Fibroblast of skin of left quadriceps (primary cell): ENCODE results near the gene NOL3.
A peak's percentile ranks its signal among the peaks of the same experiment; 100 is the strongest.

Source experiments
- DNase-seq, 2 experiments: peaks; one replicate each; pipeline ENCODE4 v3.0.0-alpha.2; 2013; ENCODE audit warnings: low read depth in 2 of 2

NOL3 gene

DNA sequence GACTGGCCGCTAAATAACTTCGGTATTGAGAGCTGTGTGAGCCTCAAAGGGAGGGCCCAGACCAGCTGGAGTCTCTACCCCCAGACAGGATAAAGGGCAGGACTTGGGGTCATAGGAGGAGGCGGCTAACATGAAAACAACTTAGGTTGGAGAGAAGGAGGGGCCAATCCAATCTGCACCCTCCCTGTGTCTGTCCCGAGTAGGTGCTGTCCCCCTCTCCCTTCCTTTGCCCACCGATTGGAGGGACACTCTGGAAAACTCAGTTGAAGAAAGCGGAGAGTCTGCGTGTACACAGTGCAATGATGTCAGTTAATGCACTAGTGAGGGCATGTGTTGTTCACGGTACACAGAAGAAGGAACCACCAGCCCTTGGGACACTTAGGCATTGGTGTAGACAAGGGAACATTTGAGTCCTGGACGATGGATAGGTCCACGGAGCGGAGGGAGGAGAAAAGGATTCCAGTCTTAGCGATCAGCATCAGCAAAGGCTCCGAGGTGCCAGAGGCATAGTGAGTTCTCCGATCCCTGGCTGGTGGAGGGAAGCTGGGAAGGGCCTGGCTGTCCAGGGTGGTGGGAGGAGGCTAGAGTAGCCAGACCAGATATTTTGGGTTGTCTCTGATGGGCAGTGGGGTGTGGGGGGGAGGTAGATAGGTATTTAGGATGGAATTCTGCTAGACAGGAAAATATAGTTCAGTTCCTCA, 761 bp downstream of the NOL3 start:
- no peak for DNase-seq

DNA sequence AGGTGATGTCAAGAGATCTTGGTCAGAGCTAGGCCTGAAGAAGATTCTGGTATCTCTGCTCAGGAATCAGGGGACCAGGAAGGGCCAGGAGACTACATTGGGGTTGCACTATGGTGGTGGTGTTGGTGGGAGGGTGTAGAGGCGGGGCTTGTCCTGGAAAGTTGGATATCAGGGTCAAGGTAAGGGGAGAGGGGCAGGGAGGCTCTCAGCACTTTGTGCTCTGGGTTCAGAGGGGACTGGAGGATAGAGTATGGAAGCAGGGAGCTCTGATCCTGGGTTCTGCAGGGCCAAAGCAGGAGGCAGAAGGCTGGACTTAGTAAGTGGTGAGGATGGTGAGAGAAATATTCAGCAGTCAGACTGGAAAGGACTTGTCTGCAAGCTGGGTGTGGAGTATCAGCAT, 3.0 kb downstream of the NOL3 start:
- DNase-seq, result no peak

DNA sequence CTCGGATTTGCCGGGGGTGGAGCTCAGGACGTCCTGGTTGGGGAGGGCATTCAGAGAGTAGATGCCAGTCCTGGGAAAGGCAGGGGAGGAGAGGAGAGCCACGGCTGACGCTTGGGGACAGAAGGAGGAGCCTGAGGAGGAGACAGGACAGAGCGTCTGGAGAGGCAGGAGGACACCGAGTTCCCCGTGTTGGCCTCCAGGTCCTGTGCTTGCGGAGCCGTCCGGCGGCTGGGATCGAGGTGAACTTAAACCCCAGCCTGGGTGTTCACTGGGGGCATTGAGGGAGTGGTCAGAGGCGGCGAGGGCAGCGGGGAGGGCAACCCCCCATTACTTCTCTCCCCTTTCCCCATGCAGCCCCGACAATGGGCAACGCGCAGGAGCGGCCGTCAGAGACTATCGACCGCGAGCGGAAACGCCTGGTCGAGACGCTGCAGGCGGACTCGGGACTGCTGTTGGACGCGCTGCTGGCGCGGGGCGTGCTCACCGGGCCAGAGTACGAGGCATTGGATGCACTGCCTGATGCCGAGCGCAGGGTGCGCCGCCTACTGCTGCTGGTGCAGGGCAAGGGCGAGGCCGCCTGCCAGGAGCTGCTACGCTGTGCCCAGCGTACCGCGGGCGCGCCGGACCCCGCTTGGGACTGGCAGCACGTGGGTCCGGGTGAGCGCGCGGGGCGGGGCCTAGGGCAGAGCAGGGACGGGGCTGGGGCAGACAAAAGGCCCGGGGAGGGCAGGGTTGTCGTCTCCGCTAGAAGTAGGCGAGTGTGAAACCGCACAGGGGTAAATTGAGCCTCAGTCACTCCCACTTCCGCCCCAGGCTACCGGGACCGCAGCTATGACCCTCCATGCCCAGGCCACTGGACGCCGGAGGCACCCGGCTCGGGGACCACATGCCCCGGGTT, 3.7 kb downstream of the NOL3 start:
- no peak for DNase-seq

DNA sequence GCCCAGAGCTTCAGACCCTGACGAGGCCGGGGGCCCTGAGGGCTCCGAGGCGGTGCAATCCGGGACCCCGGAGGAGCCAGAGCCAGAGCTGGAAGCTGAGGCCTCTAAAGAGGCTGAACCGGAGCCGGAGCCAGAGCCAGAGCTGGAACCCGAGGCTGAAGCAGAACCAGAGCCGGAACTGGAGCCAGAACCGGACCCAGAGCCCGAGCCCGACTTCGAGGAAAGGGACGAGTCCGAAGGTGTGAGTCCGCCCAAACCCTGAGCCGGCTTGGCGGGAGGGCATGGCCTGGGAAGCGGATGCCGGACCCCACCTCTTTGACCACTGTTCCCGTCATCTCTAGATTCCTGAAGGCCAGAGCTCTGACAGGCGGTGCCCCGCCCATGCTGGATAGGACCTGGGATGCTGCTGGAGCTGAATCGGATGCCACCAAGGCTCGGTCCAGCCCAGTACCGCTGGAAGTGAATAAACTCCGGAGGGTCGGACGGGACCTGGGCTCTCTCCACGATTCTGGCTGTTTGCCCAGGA, 4.4 kb downstream of the NOL3 start:
- no peak for DNase-seq

DNA sequence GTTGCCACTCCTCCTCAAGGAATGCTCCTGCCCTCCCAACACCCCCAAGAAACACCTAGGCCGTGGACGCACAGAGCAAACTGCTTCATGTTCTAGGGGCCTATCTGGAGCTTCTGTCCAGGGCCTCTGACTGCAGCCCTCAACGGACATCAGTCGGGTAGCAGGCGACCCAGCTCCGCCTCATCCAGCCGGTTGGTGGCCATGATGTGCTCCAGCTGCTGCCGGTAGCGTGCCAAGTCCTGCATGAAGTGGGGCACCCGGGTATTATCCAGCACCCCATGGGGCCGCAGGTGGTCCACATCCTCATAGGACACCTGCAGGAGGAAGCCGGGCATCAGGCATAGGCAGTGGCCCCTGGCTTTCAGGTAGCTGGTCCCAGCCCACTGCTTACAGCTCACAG, 6.3 kb downstream of the NOL3 start:
- DNase-seq, result no peak

DNA sequence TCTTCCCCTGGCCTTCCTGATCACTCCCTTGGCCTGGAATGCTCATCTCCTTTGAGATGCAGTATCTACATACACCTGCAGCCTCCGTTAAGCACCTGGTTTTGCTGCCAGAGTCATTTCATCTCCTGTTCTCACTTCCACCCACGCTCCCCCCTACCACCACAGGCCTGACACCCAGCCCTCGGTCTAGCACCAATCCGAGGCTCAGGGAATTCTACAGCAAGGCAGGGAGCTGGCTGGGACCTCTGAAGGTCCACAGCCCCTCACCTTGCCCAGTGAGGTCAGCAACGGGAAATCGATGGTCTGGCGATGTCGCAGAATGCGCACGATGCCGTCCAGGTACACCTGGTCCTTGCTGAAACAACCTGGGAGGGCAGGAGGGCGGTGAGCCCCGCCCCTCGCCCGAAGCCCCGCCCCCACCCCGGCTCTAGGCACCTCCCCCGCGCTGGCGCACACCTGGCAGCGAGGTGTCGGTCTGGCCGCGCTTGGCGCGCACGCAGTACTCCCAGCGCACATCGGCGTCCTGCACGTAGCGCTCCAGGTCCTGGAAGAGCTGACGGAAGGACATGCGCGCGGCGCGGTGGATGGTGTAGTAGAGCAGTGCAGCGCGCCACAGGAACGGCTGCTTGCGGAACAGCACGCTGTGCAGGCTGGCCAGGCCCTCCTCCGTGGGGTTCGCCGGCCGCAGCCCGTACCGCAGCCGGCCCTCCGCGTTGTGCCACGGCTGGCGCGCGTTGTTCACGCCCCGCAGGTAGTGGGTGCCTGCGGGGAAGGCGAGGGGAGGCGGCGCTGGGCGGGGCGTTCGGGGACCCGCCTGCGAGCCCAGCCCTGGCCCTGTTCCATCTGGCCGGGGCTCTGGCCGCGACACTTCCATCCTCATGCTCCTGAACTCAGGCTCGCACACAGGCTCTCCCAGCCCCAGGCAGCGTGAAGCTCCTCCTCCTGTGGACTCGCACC, 7.7 kb downstream of the NOL3 start:
- no peak for DNase-seq

DNA sequence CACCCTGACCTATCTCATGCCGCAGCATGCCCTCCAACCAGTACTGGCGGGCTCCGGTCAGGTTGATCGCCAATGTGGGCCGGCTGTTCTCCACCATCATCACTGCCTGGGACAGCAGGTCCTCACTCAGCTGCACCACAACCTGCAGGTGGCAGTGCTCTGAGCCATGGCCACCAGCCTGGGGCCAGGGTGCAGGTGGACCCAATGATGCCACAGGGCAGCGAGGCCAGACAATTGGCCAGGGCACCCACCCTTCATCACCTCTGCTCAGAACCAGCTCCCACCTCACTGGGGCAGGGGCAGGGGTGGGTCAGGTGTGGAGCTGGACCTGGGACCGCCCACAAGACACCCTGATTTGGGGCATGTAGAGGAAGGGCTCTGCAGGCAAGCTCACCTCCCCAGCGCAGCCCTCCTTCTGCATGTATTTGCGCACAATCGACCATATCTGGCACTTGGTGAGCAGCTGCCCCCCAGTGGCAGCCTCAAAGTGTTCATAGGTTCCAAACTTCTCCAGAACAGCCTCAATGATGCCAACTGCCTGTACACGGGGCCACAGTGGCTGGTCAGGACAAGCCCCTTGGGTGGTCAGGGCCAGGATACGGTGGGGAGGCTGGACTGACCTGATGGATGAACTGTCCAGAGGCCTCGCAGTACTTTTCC, 9.2 kb downstream of the NOL3 start:
- DNase-seq, result no peak

DNA sequence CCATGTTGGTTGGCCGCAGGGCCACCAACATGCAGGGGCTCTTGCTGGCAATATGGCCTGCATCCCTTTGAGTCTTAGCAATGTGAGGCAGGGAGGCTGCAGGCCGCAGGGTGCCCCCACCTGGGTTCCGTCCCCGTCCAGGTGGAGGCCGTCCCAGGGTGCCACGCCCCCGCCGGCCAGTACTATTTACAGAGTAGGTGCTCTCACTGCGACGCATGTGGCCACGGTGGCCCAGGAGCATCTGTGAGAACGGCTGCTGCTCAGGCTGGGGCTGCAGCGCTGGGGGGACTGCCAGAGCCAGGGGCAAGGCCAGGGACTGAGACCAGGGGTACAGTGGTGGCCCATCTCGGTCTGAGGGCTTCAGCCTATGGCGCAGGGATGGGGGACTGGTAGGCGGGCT, 9.8 kb downstream of the NOL3 start:
- DNase-seq, result no peak

DNA sequence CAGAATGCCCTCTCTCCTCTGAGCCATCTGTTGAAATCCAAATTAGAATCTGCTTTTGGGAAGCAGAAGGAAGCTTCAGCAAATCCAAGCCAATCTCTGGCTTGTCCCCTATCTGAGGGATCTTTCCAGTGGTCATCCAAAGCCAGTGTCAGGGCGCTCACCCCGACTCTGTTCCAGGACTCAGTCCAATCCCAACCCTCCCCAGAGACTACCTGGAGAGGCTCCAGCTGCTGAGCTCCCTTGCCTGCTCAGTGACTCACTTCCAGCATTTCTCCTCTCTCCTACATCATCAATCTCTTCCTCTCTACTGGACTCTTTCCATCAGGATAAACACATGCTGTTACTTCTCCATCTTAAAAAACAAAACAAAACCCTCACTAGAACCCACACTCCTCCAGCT, 11.0 kb downstream of the NOL3 start:
- peak; percentile 59 to 61 for DNase-seq

DNA sequence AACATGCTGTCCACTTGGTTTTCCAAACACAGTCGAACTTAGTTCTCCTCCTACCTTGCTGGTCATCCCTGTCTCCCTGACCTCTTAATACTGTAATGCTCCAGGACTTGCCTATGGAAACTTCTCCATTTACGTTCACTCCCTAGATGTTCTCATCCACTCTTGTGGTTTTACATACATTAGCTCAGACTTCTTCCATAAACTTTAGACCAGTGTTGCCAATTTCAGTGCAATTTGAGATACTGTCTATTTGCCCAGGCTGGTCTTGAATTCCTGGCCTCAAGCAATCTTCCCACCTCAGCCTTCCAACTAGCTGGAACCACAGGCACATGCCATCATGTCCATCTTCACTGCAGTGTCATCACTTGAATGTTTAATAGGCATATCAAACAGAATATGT, 11.9 kb downstream of the NOL3 start:
- DNase-seq, result no peak

DNA sequence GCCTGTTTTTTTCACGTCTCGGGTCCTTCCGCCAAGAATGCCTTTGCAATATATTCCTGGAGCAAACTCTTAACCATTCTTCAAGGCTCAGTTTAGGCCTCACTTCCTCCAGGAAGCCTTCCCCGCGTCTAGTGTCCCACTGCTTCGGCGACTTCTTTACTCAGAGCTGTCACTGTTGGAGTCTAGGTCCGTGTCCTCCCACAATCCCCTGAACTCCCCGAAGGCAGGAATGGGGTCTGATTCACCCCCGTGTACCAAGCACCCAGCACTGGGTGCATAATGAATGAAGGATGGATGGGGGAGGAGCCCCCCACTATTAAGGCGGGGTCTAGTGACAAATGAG, 12.9 kb downstream of the NOL3 start:
- no peak for DNase-seq

DNA sequence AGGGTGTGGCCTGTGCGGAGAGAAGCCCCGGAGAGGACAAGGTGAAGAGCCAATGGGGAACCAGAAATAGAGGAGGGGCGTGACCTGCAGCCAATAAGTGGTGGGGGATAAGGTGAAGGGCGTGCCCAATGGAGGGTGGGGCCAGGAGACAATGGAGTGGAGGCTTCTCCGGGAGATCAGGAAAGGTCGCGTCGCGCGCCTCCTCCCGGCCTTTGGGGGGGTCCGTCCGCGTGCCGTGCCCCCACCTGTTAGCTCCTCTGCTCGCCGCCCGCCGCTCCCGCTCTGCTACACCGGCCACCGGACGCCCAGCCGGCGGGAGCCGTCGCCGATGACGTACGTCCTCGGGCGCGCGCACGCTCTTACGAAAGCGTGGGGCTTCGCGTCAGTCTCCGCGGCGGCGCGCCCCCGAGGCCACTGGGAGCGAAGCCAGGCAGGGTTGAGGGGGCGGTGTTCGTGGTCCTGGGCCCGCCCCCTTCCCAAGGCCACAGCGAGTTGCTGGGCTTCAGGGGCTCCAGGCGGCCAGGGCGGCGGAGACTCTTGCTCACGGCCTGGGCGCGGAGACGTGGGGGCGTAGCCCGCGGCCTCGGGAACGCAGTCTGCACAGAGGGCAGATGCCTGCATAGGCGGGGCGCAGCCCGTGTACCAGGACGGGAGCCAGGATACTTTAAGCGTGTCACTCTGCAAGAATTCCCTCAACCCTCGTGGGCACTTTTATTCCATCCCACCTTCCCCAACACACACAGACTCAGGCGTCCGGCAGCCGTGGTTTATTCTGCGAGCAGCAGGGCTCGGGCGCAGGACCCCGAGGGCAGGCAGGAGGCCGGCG, 13.5 kb downstream of the NOL3 start, which contains the start of gene MATCAP1:
TSS of gene MATCAP1 (minus strand) at position 337 of the 826 bp plus-strand sequence. CDS start 3,353 bp downstream, outside the sequence.
- peak; percentile 95 for DNase-seq

DNA sequence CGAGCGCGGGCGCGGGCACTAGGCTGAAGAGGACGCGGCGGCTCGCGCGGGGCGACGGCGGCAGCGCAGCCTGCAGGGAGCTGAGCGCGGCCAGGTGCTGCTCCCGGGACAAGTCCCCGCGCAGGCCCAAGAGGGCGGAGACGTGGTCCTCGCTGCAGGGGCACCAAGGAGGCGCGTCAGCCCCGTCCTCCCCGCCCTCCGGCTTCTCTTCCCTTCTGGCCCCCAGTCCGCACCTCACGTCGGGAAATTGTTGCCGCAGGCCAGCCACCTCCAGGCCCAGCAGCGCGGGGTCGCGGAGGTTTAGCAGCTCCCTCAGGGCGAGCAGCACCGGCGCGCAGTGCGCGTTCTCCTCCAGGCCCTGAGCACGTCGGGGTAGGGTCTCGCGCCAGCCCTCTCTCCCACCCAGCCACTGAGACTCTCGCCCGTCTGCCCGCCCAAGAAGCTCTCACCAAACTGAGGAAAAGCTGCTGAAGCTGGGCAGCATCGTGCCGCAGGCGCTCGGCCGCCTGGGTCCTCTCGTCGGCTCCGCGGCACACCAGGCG, 14.2 kb downstream of the NOL3 start:
- DNase-seq, result no peak

DNA sequence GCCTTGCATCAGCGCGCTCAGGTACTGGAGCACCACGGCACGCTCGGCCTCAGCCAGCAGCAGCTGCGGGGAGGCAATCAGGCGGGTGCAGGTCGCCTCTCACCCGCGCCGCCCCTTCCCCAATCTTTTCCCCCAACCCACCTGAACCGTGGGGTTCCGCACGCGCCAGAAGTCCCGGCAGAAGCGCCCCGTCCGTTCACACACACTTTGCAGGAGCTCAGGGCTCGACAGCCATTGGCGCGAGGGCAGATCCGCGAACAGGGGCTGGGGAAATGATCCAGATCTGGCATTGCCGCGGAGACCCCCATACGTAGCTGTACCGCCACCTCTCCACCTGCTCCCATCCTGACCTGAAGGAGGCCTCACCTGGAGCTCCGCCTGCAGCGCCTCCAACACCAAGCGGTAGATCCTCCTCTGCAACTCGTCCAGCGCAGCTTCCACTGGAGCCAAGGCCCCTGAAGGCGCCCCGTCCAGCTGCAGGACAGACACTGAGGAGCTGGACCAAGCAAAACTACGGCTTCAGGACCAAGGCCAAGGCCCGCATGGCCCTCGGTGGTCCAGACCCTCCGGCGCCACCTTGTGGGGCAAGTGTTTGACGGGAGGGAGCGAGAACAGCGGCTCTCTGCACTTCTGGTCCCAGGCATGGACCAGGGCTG, 14.8 kb downstream of the NOL3 start:
- peak; percentile 58 for DNase-seq

DNA sequence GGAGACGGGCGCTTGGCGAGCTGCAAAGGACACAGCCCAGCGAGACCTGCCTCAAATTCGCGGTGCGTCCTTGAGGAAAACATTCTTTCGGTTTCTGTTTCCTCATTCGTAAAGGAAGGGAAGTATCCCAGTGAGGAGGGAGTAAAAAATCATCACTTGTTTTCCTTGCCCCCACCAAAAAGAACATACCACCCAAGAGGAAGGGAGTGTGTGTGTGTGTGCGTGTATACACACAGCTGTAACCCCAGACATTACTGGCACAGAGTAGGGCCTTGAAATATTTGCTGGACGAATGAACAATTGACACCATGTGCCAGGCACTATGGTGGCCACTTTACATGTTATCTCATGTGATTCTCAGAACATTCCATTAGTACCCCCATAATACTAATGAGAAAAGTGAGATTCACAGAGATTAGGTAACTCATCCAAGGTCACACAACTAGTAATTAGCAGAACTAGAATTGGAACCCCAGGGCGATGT, 15.4 kb downstream of the NOL3 start:
- DNase-seq, result no peak

DNA sequence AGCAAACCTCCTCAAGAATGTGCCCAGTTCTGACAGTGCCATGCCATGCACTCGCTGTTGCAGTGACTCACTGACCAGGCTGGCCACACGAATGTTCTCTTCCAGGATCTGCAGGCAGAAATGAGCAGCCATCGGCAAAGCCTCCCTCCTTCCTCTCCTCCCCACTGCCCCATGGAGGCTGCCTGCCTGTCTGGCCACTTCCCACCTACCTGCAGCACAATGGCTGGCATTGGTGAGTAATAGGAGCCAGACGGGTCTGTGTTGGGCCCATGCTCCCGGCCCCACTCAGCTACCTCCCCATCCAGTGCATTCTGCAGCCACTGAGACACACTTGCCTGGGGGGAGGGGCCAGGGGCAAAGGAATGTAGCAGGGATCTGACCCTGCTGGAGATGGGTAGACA, 16.2 kb downstream of the NOL3 start:
- no peak for DNase-seq

DNA sequence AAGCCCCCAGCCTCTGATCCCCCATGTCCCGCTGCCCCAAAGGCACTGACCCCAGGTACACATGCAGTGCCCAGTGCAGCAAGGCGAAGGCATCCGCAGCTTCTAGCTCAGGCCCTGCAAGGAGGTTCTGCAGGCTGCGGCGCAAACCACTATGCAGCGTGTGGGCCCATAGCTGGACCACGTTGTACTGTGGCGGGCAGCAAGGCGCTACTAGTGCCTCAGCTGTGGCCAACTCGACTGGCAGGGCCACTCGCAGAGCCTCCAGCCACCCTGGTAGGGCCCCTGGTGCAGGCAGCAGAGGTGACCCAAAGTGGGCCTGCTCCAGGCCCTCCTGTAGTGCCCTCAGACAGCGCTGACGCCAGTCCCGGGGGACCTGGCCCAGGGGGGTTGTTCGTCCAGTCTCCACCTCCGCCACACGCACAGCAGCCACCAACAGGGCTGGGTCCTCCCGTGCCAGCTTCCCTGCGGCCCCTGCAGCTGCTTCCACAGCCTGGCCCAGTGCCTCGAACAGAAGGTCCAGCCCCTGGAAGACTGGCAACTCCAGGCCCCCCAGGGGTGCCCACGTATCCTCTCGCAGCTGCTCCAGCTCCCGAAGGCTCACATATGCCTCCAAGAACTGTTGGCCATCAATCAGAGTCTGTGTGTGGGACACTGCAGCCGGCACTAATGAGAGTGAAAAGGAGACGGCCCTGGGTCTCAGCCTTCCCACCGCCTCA, 17.0 kb downstream of the NOL3 start:
- DNase-seq, result no peak

DNA sequence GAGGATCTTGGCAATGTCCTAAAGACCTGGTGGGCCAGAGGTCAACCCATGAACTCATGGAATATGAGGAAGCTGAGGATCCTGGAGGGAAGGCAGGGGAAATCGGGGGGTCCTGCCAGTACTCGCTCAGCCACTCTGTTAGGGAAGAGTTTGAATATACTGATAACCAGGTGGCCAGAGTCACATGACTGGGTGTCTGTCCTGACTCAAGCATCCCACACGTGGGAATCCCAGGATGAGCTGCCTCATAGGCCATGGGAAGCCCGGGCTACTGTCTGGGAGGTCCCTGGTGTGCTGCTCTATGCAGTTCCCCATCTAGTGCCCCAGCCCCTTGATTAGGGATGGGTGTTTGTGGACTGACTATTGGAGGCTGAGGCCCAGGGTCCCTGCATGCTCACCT, 18.0 kb downstream of the NOL3 start:
- DNase-seq, result no peak

DNA sequence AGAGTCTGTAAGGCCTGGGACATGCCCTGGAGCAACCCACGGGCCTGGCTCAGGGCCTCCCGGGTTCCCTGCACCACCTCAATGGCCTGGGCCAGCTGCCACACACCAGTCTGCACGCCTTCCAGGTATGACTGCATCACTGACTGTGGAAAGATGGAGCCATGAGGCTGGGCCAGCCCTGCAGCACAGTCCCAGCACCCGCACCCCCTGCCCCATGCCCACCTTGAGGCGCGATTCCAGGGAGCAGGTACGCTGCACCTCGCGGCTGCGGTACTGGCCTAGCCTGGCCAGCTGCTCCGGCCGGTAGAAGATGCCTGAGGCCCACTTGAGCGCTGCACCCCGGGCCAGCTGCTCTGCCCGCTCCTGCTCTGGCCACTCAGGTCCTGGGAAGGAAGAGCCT, 18.5 kb downstream of the NOL3 start:
- DNase-seq, result no peak
